ENCODE data around the gene ECEL1. TPM values are rescaled to one million over a fixed set of nuclear protein-coding genes. Genes with fewer than 3 reads are reported as not detected.

The ECEL1 gene
- total and polyA plus RNA-seq, 8 donors = 0.35 to 1.1 TPM; not detected in 6

DNA sequence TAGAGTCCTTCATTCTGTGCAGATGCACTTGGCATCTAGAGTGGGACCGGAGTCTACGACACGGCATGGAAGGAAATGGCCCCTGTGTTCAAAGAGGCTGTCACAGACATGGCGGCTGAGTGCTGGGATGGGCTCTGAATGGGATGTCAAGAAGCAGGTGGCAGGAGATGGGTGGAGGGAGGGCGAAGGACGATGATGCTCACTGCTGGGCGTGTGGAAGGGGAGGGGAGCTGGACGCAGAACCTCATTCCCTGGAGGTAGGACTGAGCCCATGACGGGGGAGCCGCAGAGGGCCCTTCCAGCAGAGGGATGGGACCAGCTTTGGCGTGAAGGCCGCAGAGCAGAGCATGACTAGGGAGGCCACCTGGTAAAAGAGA, 50.5 kb downstream of the ECEL1 start:
- H3K4me1 ChIP-seq = peaks cover 0 to 5% (median 0%) of the 10 kb centered on the region in 4 donors
- H3K36me3 ChIP-seq = no peaks in the 10 kb centered on the region
- no peaks in the 10 kb centered on the region for H3K9me3 ChIP-seq
- no peak overlapping the region for H3K27ac ChIP-seq
- WGBS, 5 donors = 83 to 90% (median 87%) methylated on average over 12 of the region's 12 CpGs
- TF ChIP-seq EP300 (IDR thresholded peaks at IDR 0.05) (no peak), POLR2A (IDR thresholded peaks at IDR 0.05) (no peak), POLR2AphosphoS5 (IDR thresholded peaks at IDR 0.05) (no peak)
- TF ChIP-seq, protein P1, sequence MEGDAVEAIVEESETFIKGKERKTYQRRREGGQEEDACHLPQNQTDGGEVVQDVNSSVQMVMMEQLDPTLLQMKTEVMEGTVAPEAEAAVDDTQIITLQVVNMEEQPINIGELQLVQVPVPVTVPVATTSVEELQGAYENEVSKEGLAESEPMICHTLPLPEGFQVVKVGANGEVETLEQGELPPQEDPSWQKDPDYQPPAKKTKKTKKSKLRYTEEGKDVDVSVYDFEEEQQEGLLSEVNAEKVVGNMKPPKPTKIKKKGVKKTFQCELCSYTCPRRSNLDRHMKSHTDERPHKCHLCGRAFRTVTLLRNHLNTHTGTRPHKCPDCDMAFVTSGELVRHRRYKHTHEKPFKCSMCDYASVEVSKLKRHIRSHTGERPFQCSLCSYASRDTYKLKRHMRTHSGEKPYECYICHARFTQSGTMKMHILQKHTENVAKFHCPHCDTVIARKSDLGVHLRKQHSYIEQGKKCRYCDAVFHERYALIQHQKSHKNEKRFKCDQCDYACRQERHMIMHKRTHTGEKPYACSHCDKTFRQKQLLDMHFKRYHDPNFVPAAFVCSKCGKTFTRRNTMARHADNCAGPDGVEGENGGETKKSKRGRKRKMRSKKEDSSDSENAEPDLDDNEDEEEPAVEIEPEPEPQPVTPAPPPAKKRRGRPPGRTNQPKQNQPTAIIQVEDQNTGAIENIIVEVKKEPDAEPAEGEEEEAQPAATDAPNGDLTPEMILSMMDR (IDR thresholded peaks at IDR 0.05) = no peak
- intact Hi-C loops (cut with DNase I; ENCODE audit: low total_unique reads) = loop anchor here (5.0 kb wide), 2 partner anchors 85 to 530 kb away; partner anchors contain the start of gene PRSS56
- H3K4me3 ChIP-seq = no peak overlapping the region
- peaks cover 0 to 14% (median 3%) of the 10 kb centered on the region in 3 donors for H3K27me3 ChIP-seq
- no peak for DNase-seq

DNA sequence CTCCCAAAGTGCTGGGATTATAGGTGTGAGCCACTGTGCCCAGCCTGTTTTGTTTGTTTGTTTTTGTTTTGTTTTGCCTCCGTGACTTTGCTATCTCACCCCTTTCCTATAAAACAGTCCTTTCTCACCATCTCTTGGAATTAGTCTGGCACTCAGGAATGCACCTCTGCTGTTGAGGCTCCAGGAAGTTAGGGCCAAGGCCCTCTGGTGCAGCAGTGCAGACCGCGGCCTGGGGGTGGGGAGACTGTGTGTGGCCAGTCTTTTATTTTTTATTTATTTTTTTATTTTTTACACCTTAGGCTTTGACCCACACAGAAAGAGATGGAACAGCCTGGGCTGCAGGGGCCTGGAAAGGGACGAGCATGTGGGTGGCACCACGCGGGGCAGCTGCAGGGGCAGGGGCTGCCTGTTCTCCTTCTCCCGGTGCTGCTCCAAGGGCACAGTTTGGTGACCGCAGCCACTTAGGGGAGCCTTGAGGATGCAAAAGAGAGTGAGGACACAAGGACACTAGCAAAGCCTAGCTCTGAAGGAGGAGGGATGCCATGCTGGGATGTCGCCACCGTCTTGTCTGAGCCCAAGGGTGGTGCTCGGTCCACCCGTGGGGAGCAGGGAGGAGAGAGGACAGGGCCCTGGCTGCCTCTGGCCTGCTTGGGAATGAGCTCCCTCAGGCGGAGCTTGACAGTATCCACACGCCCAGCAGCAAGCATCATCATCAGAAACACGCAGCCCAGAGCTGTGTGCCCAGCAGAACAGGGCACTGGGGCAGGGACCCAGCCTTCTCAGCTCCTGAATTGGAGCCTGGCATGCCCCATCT, 51.0 kb downstream of the ECEL1 start:
- Histone ChIP-seq H3K27ac (no peak overlapping the region), H3K4me3 (no peak overlapping the region), H3K36me3 (no peaks in the 10 kb centered on the region), H3K4me1 (peaks cover 0 to 5% (median 0%) of the 10 kb centered on the region in 4 donors), H3K27me3 (peaks cover 0 to 20% (median 3%) of the 10 kb centered on the region in 3 donors), H3K9me3 (no peaks in the 10 kb centered on the region)
- no peak for DNase-seq
- TF ChIP-seq POLR2AphosphoS5 (IDR thresholded peaks at IDR 0.05) (no peak), POLR2A (IDR thresholded peaks at IDR 0.05) (no peak), EP300 (IDR thresholded peaks at IDR 0.05) (no peak)
- TF ChIP-seq, protein P1 (IDR thresholded peaks at IDR 0.05) = no peak
- WGBS, 5 donors = 74 to 87% (median 85%) methylated on average over 13 to 15 of the region's 15 CpGs
- intact Hi-C loops (cut with DNase I; ENCODE audit: low total_unique reads) = loop anchor here (5.0 kb wide), 2 partner anchors 86 to 529 kb away; partner anchors contain the start of gene PRSS56

DNA sequence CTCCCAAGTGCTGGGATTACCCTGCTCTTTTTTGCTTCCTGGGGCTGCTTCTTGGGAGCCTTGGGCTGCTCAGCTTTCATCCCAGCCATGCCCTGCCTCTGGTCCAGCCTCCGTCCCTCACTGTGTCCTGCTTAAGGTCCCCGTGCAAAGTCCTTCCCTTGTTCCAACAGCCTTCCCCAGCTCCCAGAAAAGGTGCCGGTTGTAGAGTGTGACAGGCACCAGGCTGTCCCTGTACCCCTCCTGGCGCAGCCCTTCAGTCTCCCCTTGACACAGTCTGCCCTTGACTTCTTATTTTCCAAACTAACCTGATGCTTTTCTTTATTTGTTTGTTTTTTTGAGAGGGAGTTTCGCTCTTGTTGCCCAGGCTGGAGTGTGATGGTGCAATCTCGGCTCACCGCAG, 51.8 kb downstream of the ECEL1 start:
- Histone ChIP-seq H3K4me1 (peaks cover 0 to 5% (median 0%) of the 10 kb centered on the region in 4 donors), H3K27ac (no peak overlapping the region), H3K4me3 (no peak overlapping the region), H3K27me3 (peaks cover 0 to 21% (median 0%) of the 10 kb centered on the region in 3 donors), H3K9me3 (no peaks in the 10 kb centered on the region), H3K36me3 (no peaks in the 10 kb centered on the region)
- TF ChIP-seq POLR2A (IDR thresholded peaks at IDR 0.05) = no peak
- intact Hi-C loops (cut with DNase I; ENCODE audit: low total_unique reads) = loop anchor here (5.0 kb wide), 2 partner anchors 86 to 529 kb away; partner anchors contain the start of gene PRSS56
- WGBS, 5 donors = 81 to 88% (median 84%) methylated on average over 7 of the region's 7 CpGs
- DNase-seq = no peak

DNA sequence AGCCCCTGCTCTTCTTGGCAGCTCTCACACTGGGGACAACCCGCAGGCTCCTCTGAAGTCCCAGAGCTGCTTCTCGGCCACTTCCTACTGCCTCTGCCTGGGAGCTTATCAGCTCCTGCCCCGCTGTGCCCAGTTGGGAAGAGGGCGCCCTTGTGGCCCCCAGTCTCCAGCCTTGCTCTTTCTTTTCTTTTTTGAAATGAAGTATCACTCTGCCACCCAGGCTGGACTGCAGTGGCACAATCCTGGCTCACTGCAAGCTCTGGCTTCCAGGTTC, 52.3 kb downstream of the ECEL1 start:
- H3K4me1 ChIP-seq = peaks cover 0 to under 1% (median 0%) of the 10 kb centered on the region in 4 donors
- 78 to 92% (median 85%) methylated on average over 4 of the region's 4 CpGs for WGBS, 5 donors
- H3K9me3 ChIP-seq = no peaks in the 10 kb centered on the region
- H3K27ac ChIP-seq = no peak overlapping the region
- TF ChIP-seq, protein P1 (IDR thresholded peaks at IDR 0.05) = no peak
- TF ChIP-seq POLR2AphosphoS5 (IDR thresholded peaks at IDR 0.05) = no peak
- TF ChIP-seq POLR2A (IDR thresholded peaks at IDR 0.05) = no peak
- no peak for TF ChIP-seq EP300 (IDR thresholded peaks at IDR 0.05)
- H3K27me3 ChIP-seq = peaks cover 0 to 17% (median 0%) of the 10 kb centered on the region in 3 donors
- H3K36me3 ChIP-seq = no peaks in the 10 kb centered on the region
- H3K4me3 ChIP-seq = no peak overlapping the region
- DNase-seq = no peak
- intact Hi-C loops (cut with DNase I; ENCODE audit: low total_unique reads) = loop anchor here (5.0 kb wide), 2 partner anchors 87 to 528 kb away; partner anchors contain the start of gene PRSS56

Measured in stomach (tissue), 9 donors.